GM23248 (cell line): ENCODE measurements around the gene ZBTB8OS. TPM values are rescaled to one million over a fixed set of nuclear protein-coding genes. Genes with fewer than 3 reads are reported as not detected.
"Not testable (repeated sequence)": the region's sequence is repeated elsewhere in the genome, so short reads cannot be mapped to it uniquely, and the experiment has no call there.

Experiments used
- DNase-seq: peaks from one replicate; pipeline ENCODE4 v3.0.0-alpha.2; 2015
- H2AFZ ChIP-seq: fragments of 200-600 bp; sonication (generic); 2 replicates; pipeline ENCODE4 v1.6.1; 2016; ENCODE audit warnings: antibody characterized with exemption
- H3F3A ChIP-seq: fragments of 200-600 bp; sonication (generic); 2 replicates; pipeline ENCODE4 v1.6.1; 2016; ENCODE audit warnings: mild to moderate bottlenecking, antibody characterized with exemption, mixed run types; ENCODE audit not compliant: insufficient read depth
- H3K27ac ChIP-seq: fragments of 200-600 bp; sonication (generic); 2 replicates; pipeline ENCODE4 v1.5.1; 2016; ENCODE audit warnings: mild to moderate bottlenecking
- H3K27me3 ChIP-seq: fragments of 200-600 bp; sonication (generic); replicated peaks from 2 replicates; pipeline ENCODE4 v1.6.1; 2016; ENCODE audit warnings: mild to moderate bottlenecking; ENCODE audit not compliant: insufficient read depth
- H3K36me3 ChIP-seq: fragments of 200-600 bp; sonication (generic); 2 replicates; pipeline ENCODE4 v1.6.1; 2016; ENCODE audit warnings: low read depth, mild to moderate bottlenecking
- H3K4me1 ChIP-seq: fragments of 200-600 bp; sonication (generic); 2 replicates; pipeline ENCODE4 v1.6.1; 2016; ENCODE audit warnings: mild to moderate bottlenecking; ENCODE audit not compliant: insufficient read depth
- H3K4me2 ChIP-seq: fragments of 200-600 bp; sonication (generic); one replicate; pipeline ENCODE4 v1.6.1; 2016; ENCODE audit warnings: mild to moderate bottlenecking; ENCODE audit not compliant: unreplicated experiment
- H3K4me3 ChIP-seq: fragments of 200-600 bp; sonication (generic); 2 replicates; pipeline ENCODE4 v1.5.1; 2016; ENCODE audit warnings: mild to moderate bottlenecking
- H3K79me2 ChIP-seq: fragments of 200-600 bp; sonication (generic); 2 replicates; pipeline ENCODE4 v1.6.1; 2016; ENCODE audit warnings: mild to moderate bottlenecking; ENCODE audit not compliant: insufficient read depth
- H3K9ac ChIP-seq: fragments of 200-600 bp; sonication (generic); 2 replicates; pipeline ENCODE4 v1.6.1; 2016; ENCODE audit warnings: mild to moderate bottlenecking
- H3K9me2 ChIP-seq: fragments of 200-600 bp; sonication (generic); 2 replicates; pipeline ENCODE4 v1.6.1; 2016; ENCODE audit warnings: mixed run types, mild to moderate bottlenecking, moderate library complexity; ENCODE audit not compliant: insufficient read depth
- H3K9me3 ChIP-seq: fragments of 200-600 bp; sonication (generic); one replicate; pipeline ENCODE4 v1.6.1; 2017; ENCODE audit warnings: low read depth
- H4K20me1 ChIP-seq: fragments of 200-600 bp; sonication (generic); 2 replicates; pipeline ENCODE4 v1.6.0; 2016; ENCODE audit not compliant: insufficient read depth
- EZH2 ChIP-seq: fragments of 200-600 bp; sonication (generic); IDR thresholded peaks from 2 replicates; pipeline ENCODE4 v1.6.1; 2018; ENCODE audit warnings: antibody characterized with exemption, mild to moderate bottlenecking; ENCODE audit not compliant: insufficient read depth, poor library complexity, severe bottlenecking
- EZH2phosphoT487 ChIP-seq: fragments of 200-600 bp; sonication (generic); IDR thresholded peaks from 2 replicates; pipeline ENCODE4 v1.6.1; 2018; ENCODE audit warnings: antibody characterized with exemption, moderate library complexity, mild to moderate bottlenecking, low read depth; ENCODE audit not compliant: insufficient read depth
- WGBS, 2 experiments: methylation state at CpG; one replicate each; pipeline ENCODE4 v1.1.6; 2015 to 2017; ENCODE audit warnings: low lambda C conversion rate in 2 of 2, low coverage in 1 of 2; ENCODE audit errors: missing lambda C conversion rate in 2 of 2; 5-methylcytosine and 5-hydroxymethylcytosine counted together
- in situ Hi-C: fragments of 300-500 bp; cut with MboI; formaldehyde crosslinking; loops from 2 replicates; pipeline ENCODE4 v1.15.0; 2020
- polyA plus RNA-seq: library from polyadenylated mRNA; unstranded; fragments of >200 nt; fragmentation: Nextera tagmentation; extraction: Ambion mirVana; gene quantifications from 2 replicates; pipeline ENCODE4 v1.2.1, GENCODE V29; 2016
- total RNA-seq: library from RNA; depleted of rRNA; stranded (reverse); fragments of >200 nt; shearing (Covaris generic); gene quantifications from 2 replicates; pipeline ENCODE4 v1.2.3, GENCODE V29; 2014

The ZBTB8OS gene
- total and polyA plus RNA-seq, 2 experiments from 2014 or later, result 37.0 to 52.9 TPM

DNA sequence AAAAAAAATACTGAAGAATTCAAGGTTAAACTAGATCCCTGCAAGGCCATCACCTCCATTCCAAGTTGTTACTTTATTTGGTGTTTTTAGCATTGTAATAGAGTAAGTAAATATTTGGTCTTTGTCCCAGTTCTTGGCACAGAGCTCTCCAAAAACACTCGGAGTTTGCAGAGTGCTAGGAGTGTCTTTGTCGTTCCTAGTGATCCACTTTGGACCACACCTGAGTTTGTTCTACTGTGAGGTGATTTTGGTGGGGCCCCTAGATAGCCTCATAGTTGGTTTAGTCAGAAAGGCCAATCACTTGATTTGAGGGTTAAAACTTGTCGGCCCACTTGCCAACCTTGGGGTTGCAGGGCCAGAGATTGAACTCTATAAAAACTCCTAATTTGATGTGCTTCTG, 26.6 kb upstream of the ZBTB8OS start:
- Histone ChIP-seq H3K79me2 (peaks cover 3% of the 10 kb centered on the region; the same call in 1 of the 2 replicates), H3K36me3 (peaks cover 51% of the 10 kb centered on the region), H4K20me1 (no peaks in the 10 kb centered on the region), H3K4me1 (no peaks in the 10 kb centered on the region), H3K4me3 (no peak overlapping the region), H2AFZ (no peak overlapping the region), H3K9me2 (no peaks in the 10 kb centered on the region), H3K9me3 (no peaks in the 10 kb centered on the region), H3K9ac (no peak overlapping the region), H3K4me2 (no peak overlapping the region), H3K27ac (no peak overlapping the region), H3F3A (peaks cover 44% of the 10 kb centered on the region), H3K27me3 (no peaks in the 10 kb centered on the region)
- no peak for DNase-seq
- TF ChIP-seq EZH2, result no peak
- no peak for TF ChIP-seq EZH2phosphoT487
- WGBS, 2 experiments, result 51 to 53% methylated on average over 3 of the region's 3 CpGs
- in situ Hi-C loops, result no loop called here

DNA sequence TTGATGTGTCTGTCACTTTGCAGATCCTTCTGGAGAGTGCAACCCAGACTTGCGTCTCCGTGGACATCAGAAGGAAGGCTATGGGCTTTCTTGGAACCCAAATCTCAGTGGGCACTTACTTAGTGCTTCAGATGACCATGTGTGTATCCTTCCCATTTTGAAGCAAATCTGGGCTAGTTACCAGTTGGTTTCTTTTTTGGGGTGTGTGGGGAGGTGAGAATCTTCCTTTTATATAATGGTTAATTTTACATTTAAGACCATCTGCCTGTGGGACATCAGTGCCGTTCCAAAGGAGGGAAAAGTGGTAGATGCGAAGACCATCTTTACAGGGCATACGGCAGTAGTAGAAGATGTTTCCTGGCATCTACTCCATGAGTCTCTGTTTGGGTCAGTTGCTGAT, 18.4 kb upstream of the ZBTB8OS start:
- H3K4me3 ChIP-seq, H3K9me2 ChIP-seq, H3K27me3 ChIP-seq, H3K4me2 ChIP-seq, in situ Hi-C loops, H4K20me1 ChIP-seq, H2AFZ ChIP-seq, H3K9me3 ChIP-seq, DNase-seq, H3K4me1 ChIP-seq, H3K9ac ChIP-seq, H3K27ac ChIP-seq, H3F3A ChIP-seq: not testable (repeated sequence)
- peaks cover 81% of the 10 kb centered on the region for H3K36me3 ChIP-seq
- 96 to 97% methylated on average over 5 of the region's 5 CpGs for WGBS, 2 experiments
- H3K79me2 ChIP-seq, result peaks cover 50% of the 10 kb centered on the region

DNA sequence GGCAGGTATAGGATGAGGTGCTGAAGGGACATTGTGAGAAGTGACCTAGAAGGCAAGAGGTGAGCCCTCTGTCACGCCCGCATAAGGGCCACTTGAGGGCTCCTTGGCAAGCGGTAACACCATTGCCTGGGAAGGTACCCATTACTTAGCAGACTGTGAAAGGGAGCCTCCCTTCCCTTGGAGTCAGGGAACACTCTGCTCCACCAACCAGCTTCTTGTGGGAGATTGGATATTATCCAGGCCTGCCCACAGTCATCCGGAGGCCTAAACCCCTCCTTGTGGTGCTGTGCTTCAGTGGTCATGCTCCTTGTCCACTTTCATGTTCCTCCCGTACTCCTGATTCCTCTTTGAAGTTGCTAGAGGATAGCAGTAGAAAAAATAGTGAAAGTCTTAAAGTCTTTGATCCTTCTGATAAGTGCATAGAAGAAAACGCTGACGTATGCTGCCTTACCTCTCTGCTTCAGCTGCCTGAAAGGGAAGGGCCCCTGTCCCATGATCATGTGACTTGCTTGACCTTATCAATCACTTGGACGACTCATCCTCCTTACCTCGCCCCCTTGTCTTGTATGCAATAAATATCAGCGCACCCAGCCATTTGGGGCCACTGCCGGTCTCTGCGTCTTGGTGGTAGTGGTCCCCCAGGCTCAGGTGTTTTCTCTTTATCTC, 16.7 kb upstream of the ZBTB8OS start:
- no peaks in the 10 kb centered on the region for H3K9me3 ChIP-seq
- 80 to 83% methylated on average over 11 to 12 of the region's 12 CpGs for WGBS, 2 experiments
- H3K79me2 ChIP-seq, result peaks cover 64% of the 10 kb centered on the region
- TF ChIP-seq EZH2 (no peak), EZH2phosphoT487 (no peak)
- H3K9ac ChIP-seq, result no peak overlapping the region
- H3K27ac ChIP-seq, result no peak overlapping the region
- H2AFZ ChIP-seq, result no peak overlapping the region
- in situ Hi-C loops, result no loop called here
- H3F3A ChIP-seq, result no peaks in the 10 kb centered on the region; the same call in 1 of the 2 replicates
- H3K36me3 ChIP-seq, result peaks cover 71% of the 10 kb centered on the region
- no peaks in the 10 kb centered on the region for H3K4me1 ChIP-seq
- no peak overlapping the region for H3K4me2 ChIP-seq
- no peaks in the 10 kb centered on the region for H3K27me3 ChIP-seq
- no peaks in the 10 kb centered on the region for H3K9me2 ChIP-seq
- no peaks in the 10 kb centered on the region for H4K20me1 ChIP-seq
- no peak for DNase-seq
- H3K4me3 ChIP-seq, result no peak overlapping the region

DNA sequence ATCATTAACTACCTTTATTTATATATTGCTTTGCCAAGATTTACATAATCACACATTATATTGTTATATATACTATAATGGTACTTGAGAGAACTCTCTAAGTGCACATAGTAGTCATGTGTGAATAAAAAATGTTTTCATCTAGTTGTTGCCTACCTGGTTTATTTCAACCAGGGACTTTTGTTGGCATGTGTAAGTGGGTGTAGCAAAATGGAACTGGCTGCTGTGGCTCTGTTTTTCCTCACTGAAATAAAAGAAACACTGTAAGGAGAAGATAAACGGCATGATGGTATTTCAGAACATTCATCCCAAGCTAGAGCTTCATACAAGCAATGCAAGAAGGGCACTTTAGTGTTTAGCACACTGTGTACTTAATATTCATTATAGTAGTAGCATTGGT, 15.6 kb upstream of the ZBTB8OS start:
- H2AFZ ChIP-seq, result no peak overlapping the region
- in situ Hi-C loops, result no loop called here
- no peak overlapping the region for H3K27ac ChIP-seq
- H3K36me3 ChIP-seq, result peaks cover 62% of the 10 kb centered on the region
- H4K20me1 ChIP-seq, result no peaks in the 10 kb centered on the region
- H3K27me3 ChIP-seq, result no peaks in the 10 kb centered on the region
- TF ChIP-seq EZH2phosphoT487, result no peak
- TF ChIP-seq EZH2, result no peak
- no peaks in the 10 kb centered on the region; the same call in 1 of the 2 replicates for H3F3A ChIP-seq
- H3K79me2 ChIP-seq, result peaks cover 72% of the 10 kb centered on the region
- no peaks in the 10 kb centered on the region for H3K4me1 ChIP-seq
- DNase-seq, result no peak
- no peak overlapping the region for H3K4me3 ChIP-seq
- no peak overlapping the region for H3K4me2 ChIP-seq
- H3K9ac ChIP-seq, result no peak overlapping the region
- WGBS, 2 experiments, result 53 to 58% methylated on average over 1 of the region's 1 CpG
- no peaks in the 10 kb centered on the region for H3K9me2 ChIP-seq
- H3K9me3 ChIP-seq, result no peaks in the 10 kb centered on the region

DNA sequence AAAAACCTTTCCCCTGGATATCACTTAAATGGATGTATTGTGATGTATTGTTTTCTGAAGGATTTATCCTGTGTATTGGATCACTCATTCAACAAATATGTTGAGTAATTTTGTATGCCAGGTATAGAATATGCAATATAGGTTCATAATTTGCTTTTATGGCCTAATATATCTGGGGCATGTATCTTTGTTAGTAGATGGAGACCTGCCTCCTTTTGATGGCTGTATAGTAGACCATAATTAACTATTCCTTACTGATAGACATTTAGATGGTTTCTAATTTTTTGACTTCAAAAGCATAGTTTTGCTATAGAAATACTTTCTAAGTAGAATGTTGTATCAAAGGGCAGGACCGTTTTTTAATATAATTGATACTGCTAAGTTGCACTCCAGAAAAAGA, 9.2 kb upstream of the ZBTB8OS start:
- in situ Hi-C loops, result no loop called here
- H3K9me2 ChIP-seq, result no peaks in the 10 kb centered on the region
- no peaks in the 10 kb centered on the region for H3K27me3 ChIP-seq
- H3K4me1 ChIP-seq, result no peaks in the 10 kb centered on the region
- H3K9me3 ChIP-seq, result no peaks in the 10 kb centered on the region
- H3F3A ChIP-seq, result peaks cover 4% of the 10 kb centered on the region; the same call in 1 of the 2 replicates
- H3K36me3 ChIP-seq, result peaks cover 50% of the 10 kb centered on the region
- H3K4me2 ChIP-seq, result no peak overlapping the region
- no peaks in the 10 kb centered on the region for H4K20me1 ChIP-seq
- H3K27ac ChIP-seq, result no peak overlapping the region
- TF ChIP-seq EZH2, result no peak
- DNase-seq, result no peak
- no peak overlapping the region for H3K4me3 ChIP-seq
- no peak overlapping the region for H3K9ac ChIP-seq
- WGBS, 2 experiments, result 61 to 79% methylated on average over 1 of the region's 1 CpG
- peaks cover 85% of the 10 kb centered on the region for H3K79me2 ChIP-seq
- H2AFZ ChIP-seq, result no peak overlapping the region
